Measurements from ENCODE around the gene KRTAP19-8.

Gene KRTAP19-8

GRCh38 chr21:31038376-31038775 lies at the start of gene KRTAP19-8:
TSS of gene KRTAP19-8 (minus strand) at chr21:31038476. CDS start at chr21:31038443, 33 bp downstream.
- no peak for DNase-seq (ENCODE audit: low spot score)
- no peak for TF ChIP-seq CTCF (IDR thresholded peaks at IDR 0.05; ENCODE audit: borderline replicate concordance, control extremely low read depth, extremely low read depth, insufficient read depth, missing control alignments)
- in situ Hi-C loops (cut with MboI; ENCODE audit: low sequenced_read_pairs, unreplicated experiment), result no loop called here

- in situ Hi-C loops (cut with MboI; ENCODE audit: low sequenced_read_pairs, unreplicated experiment), result loop anchor here (10.0 kb wide), 1 partner anchor 743 kb away; the partner anchor contains the start of gene KRTAP23-1
- TF ChIP-seq CTCF (IDR thresholded peaks at IDR 0.05; ENCODE audit: borderline replicate concordance, control extremely low read depth, extremely low read depth, insufficient read depth, missing control alignments), result no peak
- DNase-seq (ENCODE audit: low spot score), result no peak
Observed at GRCh38 chr21:31087639-31088473, 49.6 kb upstream of the KRTAP19-8 start.

- TF ChIP-seq CTCF (IDR thresholded peaks at IDR 0.05; ENCODE audit: borderline replicate concordance, control extremely low read depth, extremely low read depth, insufficient read depth, missing control alignments), result no peak
- DNase-seq (ENCODE audit: low spot score), result no peak
- in situ Hi-C loops (cut with MboI; ENCODE audit: low sequenced_read_pairs, unreplicated experiment), result loop anchor here (10.0 kb wide), 1 partner anchor 740 kb away; the partner anchor contains the start of gene KRTAP23-1
Observed at GRCh38 chr21:31084689-31085088, 46.4 kb upstream of the KRTAP19-8 start.

- in situ Hi-C loops (cut with MboI; ENCODE audit: low sequenced_read_pairs, unreplicated experiment), result no loop called here
- no peak for DNase-seq (ENCODE audit: low spot score)
- no peak for TF ChIP-seq CTCF (IDR thresholded peaks at IDR 0.05; ENCODE audit: borderline replicate concordance, control extremely low read depth, extremely low read depth, insufficient read depth, missing control alignments)
Observed at GRCh38 chr21:31078796-31079195, 40.5 kb upstream of the KRTAP19-8 start.

- DNase-seq (ENCODE audit: low spot score), result no peak
- TF ChIP-seq CTCF (IDR thresholded peaks at IDR 0.05; ENCODE audit: borderline replicate concordance, control extremely low read depth, extremely low read depth, insufficient read depth, missing control alignments), result no peak
- in situ Hi-C loops (cut with MboI; ENCODE audit: low sequenced_read_pairs, unreplicated experiment), result no loop called here
Observed at GRCh38 chr21:31078216-31078615, 39.9 kb upstream of the KRTAP19-8 start.

GRCh38 chr21:31075848-31076247 lies 37.6 kb upstream of the KRTAP19-8 start:
- TF ChIP-seq CTCF (IDR thresholded peaks at IDR 0.05; ENCODE audit: borderline replicate concordance, control extremely low read depth, extremely low read depth, insufficient read depth, missing control alignments), result no peak
- in situ Hi-C loops (cut with MboI; ENCODE audit: low sequenced_read_pairs, unreplicated experiment), result no loop called here
- no peak for DNase-seq (ENCODE audit: low spot score)
